ENCODE data around the gene RPS28. TPM values are rescaled to one million over a fixed set of nuclear protein-coding genes. Genes with fewer than 3 reads are reported as not detected.

RPS28 gene
- total RNA-seq, 2 experiments from 2014 or later: 2,450 to 2,492 TPM

GRCh38 chr19:8334458-8335342 is 13.4 kb downstream of the RPS28 start:
- no peak for TF ChIP-seq CTCF (IDR thresholded peaks at IDR 0.05)
- H3K4me1 Mint-ChIP-seq (ENCODE audit: low read depth): peaks cover 9% of the 10 kb centered on the region
- ChIA-PET POLR2A (interaction anchor here (0.8 to 3.8 kb wide), 4 partner anchors 12 to 66 kb away, joined by 3 to 37 read pairs (median 3); partner anchors contain the start of genes NDUFA7 and RPS28), CTCF (interaction anchor here (0.6 to 3.7 kb wide), 12 partner anchors 8 to 255 kb away, joined by 3 to 35 read pairs (median 6); partner anchors contain the start of genes ANGPTL4 and KANK3)
- no peaks in the 10 kb centered on the region for H3K9me3 Mint-ChIP-seq
- no peak overlapping the region for H3K27ac Mint-ChIP-seq
- ATAC-seq (peak; percentile 74), DNase-seq (peak; percentile 56)
- peaks cover 31% of the 10 kb centered on the region for H3K27me3 Mint-ChIP-seq
- no peaks in the 10 kb centered on the region for H3K36me3 Mint-ChIP-seq (ENCODE audit: low read depth)
- intact Hi-C loops (cut with micrococcal nuclease): no loop called here
- no peak overlapping the region for H3K4me3 Mint-ChIP-seq

- POLR2A ChIA-PET: interaction anchor here (1.2 to 3.8 kb wide), 2 partner anchors 13 to 67 kb away, joined by 3 to 37 read pairs; partner anchors contain the start of genes NDUFA7 and RPS28
Observed at GRCh38 chr19:8335343-8336071, 14.2 kb downstream of the RPS28 start.

GRCh38 chr19:8336072-8336569 is 14.8 kb downstream of the RPS28 start:
- DNase-seq: peak; percentile 28
- TF ChIP-seq CTCF (IDR thresholded peaks at IDR 0.05): no peak
- ChIA-PET POLR2A (interaction anchor here (0.7 to 3.8 kb wide), 2 partner anchors 13 to 1947 kb away, joined by 4 to 37 read pairs; partner anchors contain the start of genes NDUFA7 and RPS28), CTCF (interaction anchor here (1.0 to 3.7 kb wide), 8 partner anchors 7 to 242 kb away, joined by 3 to 35 read pairs (median 6); partner anchors contain the start of genes KANK3 and MARCHF2)
- Mint-ChIP-seq H3K27me3 (peaks cover 35% of the 10 kb centered on the region), H3K27ac (no peak overlapping the region), H3K9me3 (no peaks in the 10 kb centered on the region), H3K4me3 (peak overlapping the region; percentile 52), H3K4me1 (ENCODE audit: low read depth) (peaks cover 9% of the 10 kb centered on the region), H3K36me3 (ENCODE audit: low read depth) (no peaks in the 10 kb centered on the region)
- ATAC-seq: no peak
- intact Hi-C loops (cut with micrococcal nuclease): no loop called here

More at GRCh38 chr19:8335343-8336071, 14.2 kb downstream of the RPS28 start:
- peak; percentile 56 for DNase-seq
- Mint-ChIP-seq H3K4me1 (ENCODE audit: low read depth) (peaks cover 9% of the 10 kb centered on the region), H3K9me3 (no peaks in the 10 kb centered on the region), H3K4me3 (peak overlapping the region; percentile 52), H3K36me3 (ENCODE audit: low read depth) (no peaks in the 10 kb centered on the region), H3K27me3 (peaks cover 31% of the 10 kb centered on the region), H3K27ac (no peak overlapping the region)
- ATAC-seq: peak; percentile 65
- intact Hi-C loops (cut with micrococcal nuclease): no loop called here
- CTCF ChIA-PET: interaction anchor here (0.6 to 3.7 kb wide), 13 partner anchors 8 to 254 kb away, joined by 3 to 35 read pairs (median 5); partner anchors contain the start of genes ANGPTL4, KANK3 and MARCHF2
- TF ChIP-seq CTCF (IDR thresholded peaks at IDR 0.05): peak; percentile 32

- ChIA-PET POLR2A (interaction anchor here (0.7 to 3.8 kb wide), 2 partner anchors 14 to 1946 kb away, joined by 4 to 37 read pairs; partner anchors contain the start of genes NDUFA7 and RPS28), CTCF (interaction anchor here (1.6 to 3.7 kb wide), 3 partner anchors 10 to 77 kb away, joined by 4 to 35 read pairs (median 10); partner anchors contain the start of gene MARCHF2)
- Mint-ChIP-seq H3K9me3 (no peaks in the 10 kb centered on the region), H3K27ac (no peak overlapping the region), H3K4me3 (no peak overlapping the region), H3K4me1 (ENCODE audit: low read depth) (peaks cover 9% of the 10 kb centered on the region), H3K36me3 (ENCODE audit: low read depth) (no peaks in the 10 kb centered on the region), H3K27me3 (peaks cover 35% of the 10 kb centered on the region)
- no peak for DNase-seq
- no peak for TF ChIP-seq CTCF (IDR thresholded peaks at IDR 0.05)
- intact Hi-C loops (cut with micrococcal nuclease): no loop called here
- ATAC-seq: no peak
Observed at GRCh38 chr19:8336660-8337059, 15.4 kb downstream of the RPS28 start.
